Raji (cell line): ENCODE results near the gene AFF3.

Experiments used
- POLR2A ChIP-seq: IDR thresholded peaks from 2 replicates; pipeline ENCODE4 v1.6.1; 2011; ENCODE audit warnings: low read depth, low read length, control low read depth; ENCODE audit not compliant: insufficient read depth

The AFF3 gene

GRCh38 chr2:100160396-100160795, 18.0 kb upstream of the AFF3 start:
- no peak for TF ChIP-seq POLR2A

GRCh38 chr2:100151310-100151709, 8.9 kb upstream of the AFF3 start:
- TF ChIP-seq POLR2A: no peak

GRCh38 chr2:100148883-100149282, 6.5 kb upstream of the AFF3 start:
- TF ChIP-seq POLR2A: no peak

- no peak for TF ChIP-seq POLR2A
Observed at GRCh38 chr2:100146657-100146960, 4.2 kb upstream of the AFF3 start.

- no peak for TF ChIP-seq POLR2A
Observed at GRCh38 chr2:100145893-100146656, 3.7 kb upstream of the AFF3 start.

GRCh38 chr2:100143286-100143685, 896 bp upstream of the AFF3 start:
- TF ChIP-seq POLR2A: no peak

- no peak for TF ChIP-seq POLR2A
Observed at GRCh38 chr2:100141906-100142305, 484 bp downstream of the AFF3 start.

- TF ChIP-seq POLR2A: peak; percentile 73
Observed at GRCh38 chr2:100140582-100140981, 1.8 kb downstream of the AFF3 start.

GRCh38 chr2:100137866-100138570, 4.4 kb downstream of the AFF3 start:
- no peak for TF ChIP-seq POLR2A

- no peak for TF ChIP-seq POLR2A
Observed at GRCh38 chr2:100137318-100137717, 5.1 kb downstream of the AFF3 start.

GRCh38 chr2:100136310-100136709, 6.1 kb downstream of the AFF3 start:
- no peak for TF ChIP-seq POLR2A

GRCh38 chr2:100135415-100135814, 7.0 kb downstream of the AFF3 start:
- TF ChIP-seq POLR2A: no peak

GRCh38 chr2:100130595-100131391, 11.6 kb downstream of the AFF3 start:
- no peak for TF ChIP-seq POLR2A

GRCh38 chr2:100126897-100127401, 15.4 kb downstream of the AFF3 start:
- TF ChIP-seq POLR2A: no peak

- no peak for TF ChIP-seq POLR2A
Observed at GRCh38 chr2:100126201-100126600, 16.2 kb downstream of the AFF3 start.

- no peak for TF ChIP-seq POLR2A
Observed at GRCh38 chr2:100125626-100126025, 16.8 kb downstream of the AFF3 start.
